ENCODE measurements around the gene MGRN1. TPM values are rescaled to one million over a fixed set of nuclear protein-coding genes. Genes with fewer than 3 reads are reported as not detected.

MGRN1 gene
- total and polyA plus RNA-seq, 8 donors: 13.2 to 469 (median 56.1) TPM

DNA sequence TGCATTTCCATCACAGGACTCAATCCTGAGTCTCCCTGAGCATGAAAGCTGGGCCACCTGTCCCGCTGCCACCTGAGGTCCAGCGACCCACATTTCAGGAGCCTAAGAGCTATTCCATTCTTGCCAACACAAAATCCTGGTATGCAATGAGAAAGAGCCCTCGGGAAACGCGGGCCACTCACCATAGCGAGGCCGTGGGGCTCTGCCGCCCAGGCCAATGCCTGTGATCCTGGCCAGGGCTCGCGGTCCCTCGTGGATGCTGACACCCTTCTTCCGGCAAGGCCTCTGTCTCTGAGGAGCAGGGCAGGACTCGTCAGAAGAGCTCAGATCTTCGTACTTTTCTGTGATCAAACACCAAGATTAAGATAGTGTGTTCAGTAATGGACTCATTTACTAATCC is 80.3 kb downstream of the MGRN1 start:
- TF ChIP-seq EP300 (IDR thresholded peaks at IDR 0.05): no peak
- no peak for TF ChIP-seq POLR2AphosphoS5 (IDR thresholded peaks at IDR 0.05)
- TF ChIP-seq CTCF (IDR thresholded peaks at IDR 0.05): no peak
- TF ChIP-seq POLR2A (IDR thresholded peaks at IDR 0.05): no peak
- Histone ChIP-seq H3K36me3 (peaks cover 26 to 95% (median 89%) of the 10 kb centered on the region in 4 donors), H3K4me3 (no peak overlapping the region), H3K4me1 (peaks cover 0 to 19% (median 13%) of the 10 kb centered on the region in 4 donors), H3K9me3 (no peaks in the 10 kb centered on the region), H3K27me3 (no peaks in the 10 kb centered on the region), H3K27ac (no peak overlapping the region)
- no peak for DNase-seq
- 91 to 98% (median 96%) methylated on average over 14 of the region's 14 CpGs for WGBS, 5 donors
- intact Hi-C loops (cut with DNase I; ENCODE audit: low total_unique reads): no loop called here

DNA sequence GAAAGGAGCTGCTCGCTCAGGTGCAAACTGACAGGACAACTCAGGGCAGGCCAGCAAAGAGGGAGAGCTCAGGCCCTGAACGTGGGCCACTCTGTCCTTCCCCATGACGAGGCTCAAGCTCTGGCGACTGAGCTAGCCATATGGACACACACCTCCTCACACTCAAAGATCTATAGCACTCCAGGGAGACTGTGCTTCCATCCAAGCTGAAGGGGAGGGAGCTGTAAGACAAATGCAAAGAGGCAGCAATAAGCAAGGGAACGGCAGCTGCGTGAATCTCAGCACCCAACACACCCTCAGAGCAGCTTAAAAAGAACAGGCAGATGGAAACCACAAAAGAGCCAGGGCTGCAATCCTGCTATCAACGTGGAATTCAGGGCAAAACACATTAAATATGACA is 82.2 kb downstream of the MGRN1 start:
- intact Hi-C loops (cut with DNase I; ENCODE audit: low total_unique reads): no loop called here

GRCh38 chr16:4709481-4709880 is 84.9 kb downstream of the MGRN1 start:
- intact Hi-C loops (cut with DNase I; ENCODE audit: low total_unique reads): no loop called here
- Histone ChIP-seq H3K4me1 (no peaks in the 10 kb centered on the region), H3K27ac (no peak overlapping the region), H3K4me3 (no peak overlapping the region), H3K9me3 (no peaks in the 10 kb centered on the region), H3K27me3 (no peaks in the 10 kb centered on the region), H3K36me3 (peaks cover 16 to 95% (median 91%) of the 10 kb centered on the region in 4 donors)
- no peak for DNase-seq
- WGBS, 5 donors: 90 to 96% (median 92%) methylated on average over 4 of the region's 4 CpGs
- no peak for TF ChIP-seq POLR2AphosphoS5 (IDR thresholded peaks at IDR 0.05)
- TF ChIP-seq CTCF (IDR thresholded peaks at IDR 0.05): no peak
- TF ChIP-seq POLR2A (IDR thresholded peaks at IDR 0.05): no peak
- no peak for TF ChIP-seq EP300 (IDR thresholded peaks at IDR 0.05)

More for the DNA sequence above, 82.2 kb downstream of the MGRN1 start:
- Histone ChIP-seq H3K36me3 (peaks cover 11 to 95% (median 89%) of the 10 kb centered on the region in 4 donors), H3K9me3 (no peaks in the 10 kb centered on the region), H3K4me3 (no peak overlapping the region), H3K27ac (no peak overlapping the region), H3K4me1 (peaks cover 0 to 5% (median 3%) of the 10 kb centered on the region in 4 donors), H3K27me3 (no peaks in the 10 kb centered on the region)
- no peak for DNase-seq
- WGBS, 5 donors: 88 to 91% (median 89%) methylated on average over 7 of the region's 7 CpGs
- TF ChIP-seq POLR2A (IDR thresholded peaks at IDR 0.05) (no peak), POLR2AphosphoS5 (IDR thresholded peaks at IDR 0.05) (no peak)

DNA sequence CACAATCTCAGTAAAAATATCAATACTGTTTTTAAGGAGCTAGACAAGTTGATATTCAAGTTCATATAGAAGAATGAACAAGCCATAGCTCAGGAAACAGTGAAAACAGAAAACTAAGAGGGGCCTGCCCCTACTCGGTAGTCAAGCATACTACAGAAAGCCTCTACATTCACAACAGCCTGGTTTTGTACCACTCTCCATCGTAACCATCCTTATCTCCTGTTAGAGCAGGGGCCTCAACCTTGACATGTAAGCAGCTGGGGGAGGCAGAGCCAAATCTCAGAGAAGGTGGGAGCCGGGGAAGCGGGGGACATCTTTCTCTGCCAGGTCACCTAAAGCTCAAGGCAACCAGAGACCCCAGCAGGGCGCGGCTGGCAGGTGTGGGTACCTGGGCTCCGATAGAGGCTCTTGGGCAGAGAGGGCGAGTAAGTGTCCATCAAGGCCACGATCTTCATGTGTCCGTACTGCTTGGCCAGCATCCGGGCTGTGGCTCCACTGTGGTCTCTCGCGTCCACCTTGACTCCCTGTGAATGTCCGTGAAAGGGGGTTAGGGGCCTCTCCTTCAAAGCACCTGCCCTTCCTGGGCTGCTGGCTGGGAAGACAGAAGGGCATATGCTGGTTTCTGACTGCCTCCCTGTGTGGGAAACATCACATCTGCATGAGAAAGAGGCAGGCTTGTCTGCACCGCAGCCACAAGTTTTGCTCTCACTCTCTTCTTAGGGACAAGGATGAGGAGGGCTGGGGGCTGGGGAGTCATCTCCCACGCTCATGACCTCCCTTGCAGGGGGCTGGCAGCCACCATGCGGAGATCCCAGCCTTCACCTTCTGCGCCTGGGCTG is 89.3 kb downstream of the MGRN1 start:
- TF ChIP-seq EP300 (IDR thresholded peaks at IDR 0.05) (no peak), POLR2AphosphoS5 (IDR thresholded peaks at IDR 0.05) (no peak), POLR2A (IDR thresholded peaks at IDR 0.05) (no peak), CTCF (IDR thresholded peaks at IDR 0.05) (no peak)
- Histone ChIP-seq H3K36me3 (peaks cover 10 to 97% (median 92%) of the 10 kb centered on the region in 4 donors), H3K27me3 (no peaks in the 10 kb centered on the region), H3K9me3 (no peaks in the 10 kb centered on the region), H3K4me1 (no peaks in the 10 kb centered on the region), H3K4me3 (no peak overlapping the region), H3K27ac (no peak overlapping the region)
- intact Hi-C loops (cut with DNase I; ENCODE audit: low total_unique reads): no loop called here
- 84 to 90% (median 87%) methylated on average over 16 to 18 of the region's 18 CpGs for whole genome bisulfite sequencing, 5 donors
- DNase-seq: no peak

- Histone ChIP-seq H3K27ac (no peak overlapping the region), H3K27me3 (no peaks in the 10 kb centered on the region), H3K4me3 (no peak overlapping the region), H3K9me3 (no peaks in the 10 kb centered on the region), H3K4me1 (no peaks in the 10 kb centered on the region), H3K36me3 (peaks cover 10 to 92% (median 90%) of the 10 kb centered on the region in 4 donors)
- no peak for TF ChIP-seq POLR2AphosphoS5 (IDR thresholded peaks at IDR 0.05)
- TF ChIP-seq POLR2A (IDR thresholded peaks at IDR 0.05): no peak
- TF ChIP-seq EP300 (IDR thresholded peaks at IDR 0.05): no peak
- no peak for TF ChIP-seq CTCF (IDR thresholded peaks at IDR 0.05)
- DNase-seq: no peak
- WGBS, 5 donors: 82 to 92% (median 90%) methylated on average over 2 of the region's 2 CpGs
- intact Hi-C loops (cut with DNase I; ENCODE audit: low total_unique reads): no loop called here
Observed at GRCh38 chr16:4714996-4715395, 90.4 kb downstream of the MGRN1 start.
